ENCODE results near the gene HOXD9. TPM values are rescaled to one million over a fixed set of nuclear protein-coding genes. Genes with fewer than 3 reads are reported as not detected.

Gene HOXD9
- polyA plus RNA-seq, 1 experiment, result not detected

GRCh38 chr2:176095421-176095820, 27.1 kb upstream of the HOXD9 start:
- Histone ChIP-seq H3K27me3 (ENCODE audit: control insufficient read depth, insufficient read depth, low read length) (peaks cover 93% of the 10 kb centered on the region), H3K27ac (ENCODE audit: low read depth, low read length) (no peak overlapping the region), H3K9me3 (ENCODE audit: control insufficient read depth, insufficient read depth, low read length) (peaks cover 14% of the 10 kb centered on the region; the same call in 1 of the 2 replicates), H3K4me3 (ENCODE audit: low read depth, low read length) (no peak overlapping the region)
- TF ChIP-seq CTCF (IDR thresholded peaks at IDR 0.05; ENCODE audit: low read depth, low read length), result no peak
- POLR2A ChIA-PET, result no interaction called here
- no peak for DNase-seq (ENCODE audit: low read depth, low spot score)
- CTCF ChIA-PET, result interaction anchor here (0.6 to 6.3 kb wide), 7 partner anchors 11 to 845 kb away, joined by 3 to 135 read pairs (median 8); no protein-coding TSS in a partner anchor

GRCh38 chr2:176096243-176096985, 26.1 kb upstream of the HOXD9 start:
- ChIA-PET CTCF (interaction anchor here (0.6 to 6.3 kb wide), 24 partner anchors 8 to 1399 kb away, joined by 3 to 135 read pairs (median 4); no protein-coding TSS in a partner anchor), POLR2A (no interaction called here)
- no peak overlapping the region for H3K27ac ChIP-seq (ENCODE audit: low read depth, low read length)
- H3K9me3 ChIP-seq (ENCODE audit: control insufficient read depth, insufficient read depth, low read length), result peaks cover 18% of the 10 kb centered on the region; the same call in 1 of the 2 replicates
- peak overlapping the region; percentile 49 for H3K4me3 ChIP-seq (ENCODE audit: low read depth, low read length)
- no peak for DNase-seq (ENCODE audit: low read depth, low spot score)
- TF ChIP-seq CTCF (IDR thresholded peaks at IDR 0.05; ENCODE audit: low read depth, low read length), result no peak
- peaks cover 93% of the 10 kb centered on the region for H3K27me3 ChIP-seq (ENCODE audit: control insufficient read depth, insufficient read depth, low read length)

- CTCF ChIA-PET, result interaction anchor here (0.6 to 6.3 kb wide), 30 partner anchors 9 to 1400 kb away, joined by 3 to 135 read pairs (median 4); no protein-coding TSS in a partner anchor
- Histone ChIP-seq H3K27ac (ENCODE audit: low read depth, low read length) (no peak overlapping the region), H3K9me3 (ENCODE audit: control insufficient read depth, insufficient read depth, low read length) (peaks cover 18% of the 10 kb centered on the region; the same call in 1 of the 2 replicates), H3K27me3 (ENCODE audit: control insufficient read depth, insufficient read depth, low read length) (peaks cover 93% of the 10 kb centered on the region), H3K4me3 (ENCODE audit: low read depth, low read length) (peak overlapping the region; percentile 49)
- POLR2A ChIA-PET, result no interaction called here
- TF ChIP-seq CTCF (IDR thresholded peaks at IDR 0.05; ENCODE audit: low read depth, low read length), result peak; percentile 85
- peak; percentile 10 for DNase-seq (ENCODE audit: low read depth, low spot score)
Observed at GRCh38 chr2:176096986-176097819, 25.3 kb upstream of the HOXD9 start.

GRCh38 chr2:176097820-176098365, 24.6 kb upstream of the HOXD9 start:
- H3K4me3 ChIP-seq (ENCODE audit: low read depth, low read length), result no peak overlapping the region
- no peak for DNase-seq (ENCODE audit: low read depth, low spot score)
- H3K27me3 ChIP-seq (ENCODE audit: control insufficient read depth, insufficient read depth, low read length), result peaks cover 97% of the 10 kb centered on the region
- peaks cover 18% of the 10 kb centered on the region; the same call in 1 of the 2 replicates for H3K9me3 ChIP-seq (ENCODE audit: control insufficient read depth, insufficient read depth, low read length)
- TF ChIP-seq CTCF (IDR thresholded peaks at IDR 0.05; ENCODE audit: low read depth, low read length), result no peak
- CTCF ChIA-PET, result interaction anchor here (0.6 to 6.3 kb wide), 22 partner anchors 10 to 1401 kb away, joined by 3 to 135 read pairs (median 4); no protein-coding TSS in a partner anchor
- no peak overlapping the region for H3K27ac ChIP-seq (ENCODE audit: low read depth, low read length)
- POLR2A ChIA-PET, result no interaction called here

Measured in AG04450 (cell line).